SH-SY5Y (cell line): Measurements from ENCODE around the gene OSBPL8.

ENCODE experiments used
- GATA2 ChIP-seq: IDR thresholded peaks from 2 replicates; pipeline ENCODE4 v1.6.1; 2011; ENCODE audit warnings: mild to moderate bottlenecking, low read depth, low read length
- GATA3 ChIP-seq: IDR thresholded peaks from 2 replicates; pipeline ENCODE4 v1.6.1; 2011; ENCODE audit warnings: low read depth, mild to moderate bottlenecking, low read length, moderate library complexity

Gene OSBPL8

GRCh38 chr12:76547526-76547925, 12.0 kb downstream of the OSBPL8 start:
- TF ChIP-seq GATA2 (no peak), GATA3 (no peak)

DNA sequence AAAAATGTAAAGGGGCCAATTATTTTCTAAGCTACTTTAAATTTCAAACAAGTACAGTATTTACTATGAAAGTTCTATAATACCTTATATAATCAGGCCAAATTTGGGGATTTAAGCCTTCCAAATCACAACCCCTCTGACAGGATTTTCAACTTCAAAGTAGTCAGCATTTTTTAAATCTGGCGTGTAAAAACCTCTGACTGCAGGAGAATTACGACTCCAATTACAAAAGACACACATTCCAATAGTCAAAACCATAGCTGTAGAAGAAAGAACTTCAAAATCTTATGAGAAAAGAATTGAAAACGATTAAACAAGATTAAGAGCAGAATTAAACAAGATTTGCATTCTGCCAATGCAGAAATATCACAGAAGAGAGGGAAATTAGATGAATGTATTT, 12.7 kb downstream of the OSBPL8 start:
- TF ChIP-seq GATA3 (no peak), GATA2 (no peak)

DNA sequence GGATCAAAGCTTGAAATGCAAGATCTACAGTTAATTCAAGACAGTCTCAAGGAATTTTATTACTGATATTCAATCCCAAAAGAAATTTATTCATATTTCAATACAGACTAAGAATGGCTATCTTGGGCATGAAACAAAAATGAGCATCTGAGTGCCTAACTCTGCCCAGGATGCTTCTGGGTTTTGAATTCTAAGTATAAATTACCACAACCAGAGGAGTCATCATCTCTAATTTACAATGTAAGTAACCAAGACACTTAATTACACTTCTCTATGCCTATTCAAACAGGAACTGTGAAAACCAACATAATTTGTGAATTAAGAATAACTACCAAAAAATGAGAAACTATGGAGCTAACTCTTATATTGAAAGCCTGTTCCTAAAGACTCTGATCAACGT, 14.1 kb downstream of the OSBPL8 start:
- TF ChIP-seq GATA3 = no peak
- no peak for TF ChIP-seq GATA2

DNA sequence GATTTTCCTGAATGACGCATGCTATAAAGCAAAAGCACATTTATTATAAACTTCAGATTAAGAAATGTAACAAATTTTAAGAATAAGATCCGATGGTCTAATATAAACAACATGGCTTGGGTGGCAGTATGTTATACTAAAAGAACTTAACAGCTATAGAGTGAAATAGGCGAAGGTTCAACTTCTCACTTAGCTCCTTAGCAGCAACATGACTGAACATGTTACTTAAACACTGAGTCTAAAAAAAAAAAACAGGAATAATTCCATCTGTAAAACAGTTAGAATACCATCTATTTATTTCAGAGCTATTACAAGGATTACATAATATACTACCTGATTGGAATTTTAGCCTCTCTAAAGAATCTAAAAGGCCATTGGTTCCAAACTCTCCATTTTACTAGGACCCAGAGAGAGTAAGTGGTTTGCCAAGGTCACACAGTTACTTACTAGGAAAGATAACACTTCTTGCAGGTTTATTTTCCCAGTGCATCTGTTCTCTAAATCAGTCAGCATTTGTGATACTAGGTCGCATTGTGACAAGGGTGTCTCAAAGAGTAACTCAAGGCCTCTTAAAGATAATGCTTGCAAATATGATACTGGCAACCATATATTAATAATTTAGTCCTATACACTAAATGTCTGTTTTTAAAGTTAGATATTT, 14.8 kb downstream of the OSBPL8 start:
- TF ChIP-seq GATA2 (no peak), GATA3 (no peak)

DNA sequence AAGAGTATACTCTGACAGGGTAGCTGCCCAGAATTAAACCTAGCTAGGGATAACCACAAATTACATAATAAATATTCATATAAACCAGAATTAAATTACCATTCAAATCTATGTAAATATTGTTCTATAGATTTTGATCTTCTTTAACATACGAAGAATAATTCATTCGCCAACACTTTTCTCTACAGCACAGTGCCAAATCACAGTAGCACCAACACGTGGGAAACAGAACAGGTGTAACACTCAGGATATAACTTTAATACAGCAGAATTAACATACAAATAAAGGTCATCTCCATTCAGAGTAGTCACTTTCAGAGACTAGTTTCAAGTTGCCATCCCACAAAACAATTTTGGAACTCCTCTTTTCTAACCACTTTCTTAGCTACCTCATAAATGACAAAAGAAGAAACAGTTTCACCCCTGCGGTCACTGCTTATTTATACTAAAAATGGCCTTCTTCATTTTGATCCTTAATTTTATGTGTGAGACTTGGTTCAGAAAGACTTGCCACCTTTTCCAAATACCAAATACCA, 15.7 kb downstream of the OSBPL8 start:
- TF ChIP-seq GATA2 = no peak

DNA sequence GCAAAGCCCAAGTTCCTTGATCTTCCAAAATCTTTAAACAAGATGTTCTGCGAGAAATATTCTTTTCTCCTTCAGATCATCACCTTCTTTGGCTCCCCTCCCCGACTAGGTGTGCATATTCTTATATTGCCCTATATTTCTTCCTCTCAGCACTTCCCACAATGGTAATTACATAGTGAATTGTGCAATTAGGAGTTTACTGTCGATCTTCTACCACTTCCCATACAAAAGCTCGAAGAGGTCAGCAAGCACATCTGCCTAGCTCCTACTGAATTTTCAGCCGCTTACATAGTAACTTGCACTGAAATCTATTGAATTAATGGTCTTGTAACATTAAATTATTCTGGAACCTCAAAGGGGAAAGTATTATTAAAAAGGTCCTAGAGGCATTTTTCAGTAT, 16.7 kb downstream of the OSBPL8 start:
- TF ChIP-seq GATA2 (no peak), GATA3 (no peak)

GRCh38 chr12:76539727-76540126, 19.8 kb downstream of the OSBPL8 start:
- TF ChIP-seq GATA3 (no peak), GATA2 (no peak)

DNA sequence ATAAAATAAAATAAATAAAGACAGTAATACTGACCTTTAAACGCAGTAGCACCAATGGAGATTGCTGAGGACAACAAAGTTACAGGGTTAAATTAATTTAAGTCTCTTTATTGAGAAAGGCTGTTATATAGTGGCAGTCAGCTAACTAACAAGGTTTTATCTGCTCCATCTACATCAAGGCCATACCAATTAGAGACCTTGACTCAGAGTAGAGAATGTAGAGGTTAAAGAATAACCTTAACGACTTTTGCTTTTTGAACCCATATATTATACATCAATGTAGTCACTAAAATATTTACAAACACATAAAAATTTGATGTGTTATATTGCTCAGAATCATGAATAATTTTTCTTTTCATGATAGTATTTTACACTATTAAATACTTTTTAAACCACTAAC, 21.6 kb downstream of the OSBPL8 start:
- TF ChIP-seq GATA3 (no peak), GATA2 (no peak)

DNA sequence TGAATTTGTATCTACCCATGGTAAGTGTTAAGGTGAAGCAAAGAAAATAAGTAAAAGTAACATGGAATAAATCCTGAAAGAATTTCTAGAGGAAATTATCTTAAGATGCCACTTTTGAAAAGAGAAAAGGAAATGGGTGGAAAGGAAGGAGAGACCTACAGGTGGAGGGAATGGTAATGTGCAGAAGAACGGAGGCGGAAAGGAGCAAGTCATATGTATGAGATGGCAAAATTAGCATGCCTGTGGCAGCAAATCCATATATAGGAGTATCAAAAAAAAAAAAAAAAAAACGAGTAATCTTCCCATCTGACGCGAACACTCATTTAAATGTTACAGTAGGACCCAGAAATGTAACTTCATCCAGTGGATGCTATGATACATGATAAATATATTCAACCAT, 23.0 kb downstream of the OSBPL8 start:
- no peak for TF ChIP-seq GATA3
- TF ChIP-seq GATA2 = no peak

DNA sequence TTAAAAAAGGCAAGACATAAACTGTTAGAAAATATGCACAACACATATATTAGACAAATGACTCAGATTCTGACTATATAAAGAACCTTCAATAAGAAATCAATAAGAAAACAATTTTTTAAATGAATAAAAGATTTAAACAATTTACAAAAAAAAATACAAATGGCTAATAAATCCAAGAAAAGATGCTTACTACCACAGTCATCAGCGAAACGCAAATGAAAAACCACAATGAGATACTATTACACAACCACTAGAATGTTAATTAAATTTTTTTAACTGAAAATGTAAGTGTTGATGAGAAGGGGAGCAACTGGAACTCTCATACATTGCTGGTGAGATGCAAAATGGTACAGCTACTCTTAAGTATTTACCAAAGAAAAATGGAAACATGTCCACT, 24.4 kb downstream of the OSBPL8 start:
- no peak for TF ChIP-seq GATA3
- TF ChIP-seq GATA2 = no peak

GRCh38 chr12:76533331-76533730, 26.2 kb downstream of the OSBPL8 start:
- TF ChIP-seq GATA2 (no peak), GATA3 (no peak)

DNA sequence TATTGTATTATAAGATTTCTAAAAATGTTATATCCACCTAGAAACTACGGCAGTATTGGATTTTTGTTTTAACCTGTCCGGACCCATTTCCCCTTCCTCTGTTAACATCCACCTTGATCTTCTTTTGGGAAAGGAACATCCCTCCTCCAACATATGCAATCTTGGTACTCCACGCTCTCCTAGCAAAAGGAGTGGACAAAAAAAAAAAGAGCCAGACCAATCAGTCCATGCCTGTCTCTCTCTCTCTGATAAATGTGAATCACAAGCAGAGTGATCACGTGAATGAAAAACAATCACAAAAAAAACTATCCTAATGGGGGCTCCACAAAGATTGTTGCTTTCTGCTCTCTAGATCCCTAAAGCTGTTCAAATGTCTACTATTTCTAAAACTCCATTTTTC, 27.1 kb downstream of the OSBPL8 start:
- TF ChIP-seq GATA3 = no peak
- no peak for TF ChIP-seq GATA2

DNA sequence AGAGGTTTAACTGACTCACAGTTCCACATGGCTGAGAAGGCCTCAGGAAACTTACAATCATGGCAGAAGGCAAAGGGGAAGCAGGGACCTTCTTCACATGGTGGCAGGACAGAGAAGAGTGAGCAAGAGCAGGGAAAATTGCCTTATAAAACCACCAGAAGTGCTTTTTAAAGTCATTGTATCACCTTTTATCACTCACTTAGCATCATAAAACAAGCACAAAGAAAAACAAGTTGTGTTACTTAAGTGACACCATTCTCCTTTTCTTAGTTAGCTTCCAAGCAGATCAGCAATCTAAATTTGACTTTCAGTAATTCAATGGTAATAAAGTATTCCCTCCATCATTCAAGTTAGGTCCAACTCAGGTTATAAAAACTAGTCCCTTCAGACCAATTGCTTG, 28.5 kb downstream of the OSBPL8 start:
- TF ChIP-seq GATA3 = no peak
- no peak for TF ChIP-seq GATA2

DNA sequence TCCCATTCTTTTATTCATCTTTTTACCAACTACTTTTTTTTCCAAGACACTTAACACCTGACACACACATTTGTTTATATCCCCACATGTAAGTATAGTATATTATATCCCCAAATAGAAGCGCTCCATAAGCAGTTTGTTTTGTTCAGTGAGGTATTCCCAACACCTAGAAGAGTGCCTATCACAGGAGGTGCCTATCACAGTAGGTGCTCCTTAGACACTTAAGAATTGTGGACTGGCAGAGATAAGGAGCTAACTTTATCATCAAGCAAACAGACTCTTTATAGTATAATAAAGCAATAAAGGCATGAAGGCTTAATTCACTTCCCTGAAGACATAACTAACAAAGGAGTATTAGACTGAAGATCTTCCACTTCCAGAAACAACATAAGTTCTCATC, 29.1 kb downstream of the OSBPL8 start:
- no peak for TF ChIP-seq GATA3
- no peak for TF ChIP-seq GATA2

DNA sequence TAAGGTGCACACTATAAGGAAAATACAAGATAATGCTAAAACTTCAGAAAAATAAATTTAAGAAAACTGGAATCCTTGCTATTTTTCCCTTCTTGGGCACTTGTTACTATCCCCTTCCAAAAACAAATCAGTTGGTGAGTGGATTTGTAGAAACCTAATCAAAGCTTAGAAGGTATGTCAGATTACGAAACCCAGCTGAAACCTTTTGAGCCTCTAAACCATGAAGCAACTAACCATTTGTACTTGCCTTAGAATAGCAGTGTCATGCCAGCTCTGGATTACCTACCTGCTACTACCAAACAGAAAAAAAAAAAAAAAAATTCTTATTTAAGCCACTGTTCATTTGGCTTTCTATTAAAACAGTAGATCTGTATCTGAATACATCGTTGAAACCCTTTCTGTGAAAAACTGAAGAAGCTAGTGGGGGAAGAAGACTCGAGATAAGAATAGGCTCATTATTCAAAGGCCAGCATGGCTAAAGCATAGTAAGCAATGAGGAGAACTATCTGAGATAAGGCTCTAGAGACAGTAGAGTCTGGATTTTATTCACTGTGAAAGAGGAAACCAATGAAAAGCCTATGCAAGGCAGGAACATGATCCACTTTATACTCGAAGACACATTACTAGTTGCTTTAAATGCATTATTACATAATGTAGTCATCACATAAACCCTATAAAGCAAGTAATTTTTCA, 30.2 kb downstream of the OSBPL8 start:
- TF ChIP-seq GATA3 (no peak), GATA2 (no peak)

GRCh38 chr12:76523408-76523807, 36.2 kb downstream of the OSBPL8 start:
- no peak for TF ChIP-seq GATA2
- TF ChIP-seq GATA3 = no peak

GRCh38 chr12:76520348-76520747, 39.2 kb downstream of the OSBPL8 start:
- TF ChIP-seq GATA3 (no peak), GATA2 (no peak)

- TF ChIP-seq GATA3 = no peak
- no peak for TF ChIP-seq GATA2
Observed at GRCh38 chr12:76519538-76519937, 40.0 kb downstream of the OSBPL8 start.
